PC-3 (cell line): ENCODE data around the gene TAGLN2.

Experiments used
- CTCF ChIP-seq: fragments of 300-600 bp; sonication (generic); conservative IDR thresholded peaks from 2 replicates; pipeline ENCODE4 v1.5.1; 2017; ENCODE audit warnings: antibody characterized with exemption, low read depth, mild to moderate bottlenecking, low read length
- EZH2 ChIP-seq: fragments of 300-600 bp; sonication (generic); IDR thresholded peaks from one replicate; pipeline ENCODE4 v1.6.1; 2017; ENCODE audit warnings: antibody characterized with exemption, mild to moderate bottlenecking, low read length; ENCODE audit not compliant: unreplicated experiment
- EZH2phosphoT487 ChIP-seq: fragments of 300-600 bp; sonication (generic); IDR thresholded peaks from 2 replicates; pipeline ENCODE4 v1.6.1; 2018; ENCODE audit warnings: mild to moderate bottlenecking, antibody characterized with exemption, low read length, borderline replicate concordance

GRCh38 chr1:159919236-159919865 lies 6.0 kb downstream of the TAGLN2 start:
- no peak for TF ChIP-seq CTCF
- no peak for TF ChIP-seq EZH2phosphoT487
- TF ChIP-seq EZH2: no peak
